Activated T-helper 9 cell treated with anti-CD3 and anti-CD28 coated beads, Interleukin-2, amount 50 U/mL, for 16 hours (primary cell): ENCODE data around the gene GSTT4.
"Not testable (repeated sequence)": the region's sequence is repeated elsewhere in the genome, so short reads cannot be mapped to it uniquely, and the experiment has no call there.

Experiments
- DNase-seq: peaks from one replicate; pipeline ENCODE4 v3.0.0-alpha.2; 2020; ENCODE audit warnings: low read depth

The GSTT4 gene

GRCh38 chr22:23952794-23953405, 52.4 kb downstream of the GSTT4 start:
- not testable (repeated sequence) for DNase-seq

- not testable (repeated sequence) for DNase-seq
Measured at GRCh38 chr22:23951383-23951782, 53.9 kb downstream of the GSTT4 start.

DNA sequence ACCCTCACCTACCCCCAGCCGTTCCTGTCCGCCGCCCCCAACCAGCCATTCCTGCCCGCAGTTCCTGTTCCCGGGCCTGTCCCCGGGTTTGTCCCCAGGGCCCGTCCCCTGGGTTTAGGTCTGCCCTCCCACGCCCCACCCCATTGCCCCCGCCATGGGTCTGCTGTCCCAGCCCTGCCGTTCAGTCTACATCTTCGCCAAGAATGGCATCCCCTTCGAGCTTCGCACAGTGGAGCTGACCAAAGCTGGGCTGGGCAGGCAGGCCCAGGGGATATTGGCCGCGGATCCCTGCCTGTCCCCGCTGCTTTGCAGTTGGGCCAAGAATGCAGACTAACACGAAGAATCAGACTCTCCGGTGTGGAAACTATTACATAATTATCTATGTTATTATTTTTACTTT, 55.5 kb downstream of the GSTT4 start:
- DNase-seq, result not testable (repeated sequence)
